DMS 273 (cell line): ENCODE measurements around the gene COL5A2.

Experiments used
- DNase-seq: peaks from one replicate; lab custom pipeline; 2025; ENCODE audit not compliant: unreplicated experiment; lab: John Stamatoyannopoulos, UW

Gene COL5A2

DNA sequence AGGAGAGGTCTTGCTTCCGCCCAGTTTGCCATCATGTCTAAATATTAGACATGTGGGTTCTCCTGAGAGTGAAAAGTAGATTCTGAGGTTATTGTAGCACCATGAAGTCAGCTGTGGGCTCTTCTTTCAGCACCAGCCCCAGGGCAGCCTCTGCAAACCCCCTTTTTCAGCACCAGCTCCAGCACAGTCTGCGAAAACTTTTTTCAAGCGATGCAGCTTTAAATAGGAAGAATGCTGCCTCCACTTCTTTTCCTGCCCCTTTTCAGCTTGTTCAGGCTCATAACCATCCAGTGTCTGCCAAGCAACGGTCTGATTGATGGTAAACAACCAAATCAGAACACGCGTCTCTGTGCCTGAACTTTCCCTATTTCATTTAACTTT, at the start of gene COL5A2:
Gene COL5A2 (minus strand): TSS at position 192 of the 381 bp plus-strand sequence. CDS start 157 bp downstream, at position 35.
- peak; percentile 73 for DNase-seq

DNA sequence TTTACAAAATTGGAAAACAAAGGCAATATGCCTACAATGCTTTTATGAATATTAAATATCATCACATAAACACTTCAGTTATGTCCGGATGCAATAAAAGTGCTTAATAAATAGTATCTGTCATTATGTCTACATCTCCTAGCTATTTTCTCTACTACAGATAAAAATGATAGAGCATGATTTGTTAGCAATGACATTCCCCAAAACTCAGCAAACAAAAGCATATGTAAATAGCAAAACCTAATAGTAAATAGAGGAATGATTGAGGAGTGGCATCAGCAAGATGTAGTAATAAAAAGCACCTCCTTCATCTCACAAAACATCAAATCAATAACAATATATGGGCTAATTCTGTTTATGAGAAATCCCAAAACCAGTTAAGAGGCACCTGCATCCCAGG, 46.5 kb upstream of the COL5A2 start:
- DNase-seq: no peak

DNA sequence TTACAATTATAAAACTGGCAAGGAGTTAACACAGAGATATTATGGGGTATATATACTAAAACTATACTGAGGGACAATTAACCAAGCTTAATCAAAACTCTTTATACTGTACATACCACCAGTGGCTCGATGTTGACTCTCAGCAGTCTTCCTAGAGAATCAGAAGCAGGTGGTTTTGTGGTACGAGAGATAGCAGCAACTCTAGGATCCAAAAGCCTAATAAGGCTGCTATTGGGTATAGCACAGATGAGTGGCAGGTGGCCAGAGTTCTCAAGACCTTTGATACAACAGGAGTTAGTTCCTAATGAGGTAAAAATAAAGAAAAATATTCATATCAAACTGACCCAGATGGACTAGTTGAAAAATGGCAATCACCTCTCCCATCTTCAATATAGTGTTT, 45.5 kb upstream of the COL5A2 start:
- DNase-seq: no peak

DNA sequence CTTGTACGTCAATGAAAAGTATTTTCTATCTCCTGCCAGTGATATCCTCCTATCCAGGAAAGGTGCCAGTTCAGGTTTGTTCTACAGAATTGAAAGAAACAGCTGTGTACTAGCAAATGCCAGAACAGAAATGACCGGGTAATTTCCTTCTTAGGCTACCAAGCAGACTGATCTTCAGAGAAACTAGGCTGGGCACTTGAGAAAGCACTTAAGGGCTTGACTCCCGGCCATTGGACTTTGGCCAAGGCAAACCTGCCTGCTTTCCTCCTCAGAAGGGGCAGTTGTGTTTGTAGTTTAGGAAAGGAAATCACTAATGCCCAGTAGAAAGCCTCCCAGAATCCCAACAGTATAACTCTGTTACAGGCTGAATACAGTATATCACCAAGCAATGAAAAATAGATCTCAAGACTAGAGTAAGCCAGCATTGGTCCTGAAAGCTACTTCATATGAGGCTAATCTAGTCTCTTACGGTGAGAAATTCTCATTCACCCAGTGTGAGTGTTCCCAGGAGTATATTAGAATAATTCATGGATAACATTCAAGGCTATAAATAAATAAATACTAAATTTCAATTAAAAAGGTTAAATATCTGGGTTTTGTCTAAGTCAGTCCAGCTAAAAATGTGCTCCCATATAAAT, 43.0 kb upstream of the COL5A2 start:
- peak; percentile 30 for DNase-seq

DNA sequence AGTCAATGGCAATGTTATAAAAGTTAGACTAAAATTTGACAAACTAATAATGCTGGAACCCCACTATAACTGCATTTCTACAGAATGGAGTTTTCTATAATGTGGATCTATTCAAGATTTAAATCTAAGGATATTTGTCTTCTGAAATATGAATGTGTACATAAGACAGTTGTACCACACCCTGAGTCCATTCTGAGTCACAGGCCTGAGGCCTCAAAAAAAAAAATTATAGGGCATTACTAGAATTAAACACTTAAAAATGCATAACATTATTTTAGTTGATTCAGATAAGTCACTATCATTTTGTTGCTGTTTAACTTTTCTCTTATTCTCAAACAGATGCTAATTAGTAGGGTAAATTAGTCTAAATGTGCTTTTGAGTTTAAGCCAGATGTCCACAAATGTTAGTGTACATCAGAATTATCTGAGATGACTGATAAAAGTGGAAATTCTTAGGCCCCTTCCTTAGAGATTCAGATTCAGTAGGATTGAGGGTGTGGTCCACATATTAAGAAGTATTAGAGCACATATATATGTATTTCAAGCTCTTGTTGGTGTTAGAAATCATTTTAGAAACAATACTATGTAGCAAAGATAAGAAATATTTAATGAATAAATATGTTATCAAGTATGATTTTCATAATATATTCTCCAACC, 42.4 kb upstream of the COL5A2 start:
- no peak for DNase-seq

DNA sequence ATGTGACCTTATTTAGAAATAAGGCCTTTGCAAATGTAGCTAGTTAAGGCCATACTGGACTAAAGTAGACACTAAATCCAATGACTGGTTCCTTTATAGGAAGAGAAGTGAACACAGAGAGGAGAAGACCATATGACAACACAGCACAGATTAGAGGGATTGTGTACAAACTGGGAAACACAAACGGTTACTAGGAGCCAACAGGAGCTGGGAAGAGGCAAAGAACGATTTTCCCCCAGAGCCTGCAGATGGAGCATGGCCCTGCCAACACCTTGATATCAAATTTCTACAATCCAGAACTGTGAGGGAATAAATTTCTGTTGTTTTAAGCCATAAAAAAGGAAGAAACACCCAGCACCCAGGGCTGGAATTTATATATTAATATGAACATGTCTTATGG, 38.7 kb upstream of the COL5A2 start:
- DNase-seq: peak; percentile 5

DNA sequence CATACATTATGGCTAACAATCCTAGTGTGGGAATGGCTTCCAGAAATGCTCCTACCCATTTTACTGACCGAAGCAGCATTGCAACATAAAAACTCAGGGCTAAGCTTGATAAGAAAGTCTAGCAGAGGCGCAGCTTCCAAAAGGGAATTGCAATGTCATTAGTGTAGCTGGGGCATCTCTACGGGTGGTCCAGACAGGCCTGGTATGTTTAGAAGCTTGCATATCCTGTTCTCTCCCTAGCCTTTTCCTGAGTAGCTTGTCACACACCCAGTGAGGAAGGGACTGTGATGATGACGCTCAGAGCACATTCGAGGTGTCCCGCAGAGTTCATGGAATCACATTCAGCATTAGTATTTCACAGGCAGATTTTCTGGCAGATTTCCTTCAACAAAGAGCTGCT, 38.0 kb upstream of the COL5A2 start:
- no peak for DNase-seq

DNA sequence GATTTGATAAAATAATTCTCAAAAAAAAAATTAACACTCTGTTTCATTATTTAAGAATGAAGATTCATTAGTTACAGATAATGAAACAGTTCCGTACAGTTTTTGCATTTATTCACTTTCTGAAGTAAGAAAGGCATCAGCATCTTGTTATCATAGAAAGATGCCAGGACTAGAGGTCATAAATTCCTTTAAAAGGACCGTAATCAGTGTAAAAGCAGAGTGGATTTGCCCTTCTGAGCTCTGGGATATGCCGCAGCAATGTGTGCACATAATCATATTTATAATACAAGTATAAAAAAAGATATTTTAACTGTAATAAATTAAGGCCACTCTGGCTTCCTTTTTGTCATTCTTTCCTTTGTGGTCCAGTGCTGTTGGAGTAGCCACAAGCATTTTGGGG, 37.5 kb upstream of the COL5A2 start:
- no peak for DNase-seq

DNA sequence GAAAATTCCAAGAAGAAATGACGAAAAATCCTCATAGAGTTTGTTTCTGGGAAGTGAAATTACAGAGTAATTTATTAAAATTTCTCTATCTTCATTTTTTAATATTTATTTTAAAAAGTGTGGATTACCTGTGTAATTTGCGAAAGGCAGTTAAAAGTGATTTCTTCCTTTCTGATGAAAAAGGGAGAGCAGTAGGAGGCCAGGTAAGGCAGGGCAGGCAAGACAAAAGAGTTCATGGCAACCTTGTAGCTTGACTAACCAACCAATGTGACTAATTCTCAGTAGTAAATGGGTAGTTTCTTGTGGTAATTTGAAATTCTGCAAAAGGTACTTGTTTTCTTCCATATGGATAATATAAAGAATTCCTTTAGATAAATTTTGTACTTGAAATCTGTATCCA, 34.9 kb upstream of the COL5A2 start:
- no peak for DNase-seq

DNA sequence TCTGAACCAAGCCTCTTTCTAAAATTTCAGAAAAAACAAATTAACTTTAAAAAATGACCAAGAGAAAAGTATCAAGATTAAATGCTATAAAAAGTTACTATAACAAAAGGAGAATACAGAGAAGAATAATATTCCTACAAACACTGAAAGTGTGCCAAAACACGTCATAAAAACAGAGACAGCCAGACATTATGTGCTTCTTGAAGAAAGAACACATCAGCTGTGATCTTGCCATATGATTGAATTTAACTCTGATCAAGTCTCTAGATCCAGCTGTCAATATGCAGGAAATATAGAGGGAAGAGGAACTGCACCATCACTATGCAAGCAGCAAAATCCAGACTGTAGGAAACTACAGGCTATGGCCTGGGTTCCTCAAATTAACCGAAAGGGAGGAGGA, 33.7 kb upstream of the COL5A2 start:
- DNase-seq: no peak

DNA sequence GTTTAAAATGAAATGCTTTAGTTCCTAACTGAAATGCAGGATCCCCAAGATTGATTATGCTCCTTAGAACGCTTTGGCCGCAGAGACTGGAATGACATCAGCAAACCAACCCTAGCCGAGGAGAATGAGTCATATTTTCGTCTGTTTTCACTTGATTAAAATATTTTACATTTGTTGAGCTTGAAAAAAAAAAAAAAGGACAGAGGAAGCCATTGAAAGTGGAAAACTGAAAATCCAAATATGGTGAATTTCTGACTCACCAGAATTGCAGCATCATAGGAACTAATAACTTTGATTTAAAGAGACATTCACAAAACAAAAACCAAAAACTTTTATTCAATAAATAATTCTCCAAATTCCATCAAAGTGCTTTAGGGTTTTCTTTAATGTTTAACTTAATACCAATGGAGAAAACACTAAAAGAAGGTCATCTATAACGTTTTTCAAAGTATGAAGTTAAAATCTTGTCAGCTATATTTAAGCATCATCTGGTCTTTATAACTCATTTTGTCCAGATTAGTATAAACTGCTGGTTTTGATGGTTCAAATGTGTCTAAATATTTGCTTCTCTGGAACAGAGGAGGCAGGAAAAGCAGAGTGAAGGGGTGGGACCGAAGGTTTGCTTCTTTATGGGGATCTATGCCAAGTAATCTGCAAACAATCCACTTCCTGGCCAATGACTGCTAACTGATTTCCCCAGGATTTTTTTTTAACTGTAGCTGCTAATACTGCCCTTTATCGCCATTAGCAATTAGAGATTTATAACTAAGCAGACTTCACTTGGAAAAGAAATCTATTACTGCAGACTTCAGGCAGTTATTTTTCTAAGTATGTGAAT, 30.9 kb upstream of the COL5A2 start:
- DNase-seq: peak; percentile 27

DNA sequence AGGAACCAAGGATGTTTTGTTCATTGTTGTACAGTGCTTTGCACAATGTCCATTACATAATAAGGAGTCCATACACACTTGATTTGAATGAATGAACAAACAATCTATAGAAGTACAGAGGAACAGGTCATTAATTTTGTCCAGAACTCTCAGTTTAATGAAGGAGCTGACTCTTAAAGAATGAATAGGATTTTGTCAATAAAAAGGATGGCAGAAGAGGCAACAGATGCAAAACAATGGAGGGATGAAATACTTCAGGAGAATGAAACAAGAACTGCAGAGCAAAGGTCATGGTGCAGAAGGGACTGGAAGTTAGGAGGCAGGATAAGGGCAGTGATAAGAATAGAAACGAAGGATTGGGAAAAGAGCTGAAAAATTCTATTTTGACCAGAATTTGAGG, 28.7 kb upstream of the COL5A2 start:
- DNase-seq: no peak

DNA sequence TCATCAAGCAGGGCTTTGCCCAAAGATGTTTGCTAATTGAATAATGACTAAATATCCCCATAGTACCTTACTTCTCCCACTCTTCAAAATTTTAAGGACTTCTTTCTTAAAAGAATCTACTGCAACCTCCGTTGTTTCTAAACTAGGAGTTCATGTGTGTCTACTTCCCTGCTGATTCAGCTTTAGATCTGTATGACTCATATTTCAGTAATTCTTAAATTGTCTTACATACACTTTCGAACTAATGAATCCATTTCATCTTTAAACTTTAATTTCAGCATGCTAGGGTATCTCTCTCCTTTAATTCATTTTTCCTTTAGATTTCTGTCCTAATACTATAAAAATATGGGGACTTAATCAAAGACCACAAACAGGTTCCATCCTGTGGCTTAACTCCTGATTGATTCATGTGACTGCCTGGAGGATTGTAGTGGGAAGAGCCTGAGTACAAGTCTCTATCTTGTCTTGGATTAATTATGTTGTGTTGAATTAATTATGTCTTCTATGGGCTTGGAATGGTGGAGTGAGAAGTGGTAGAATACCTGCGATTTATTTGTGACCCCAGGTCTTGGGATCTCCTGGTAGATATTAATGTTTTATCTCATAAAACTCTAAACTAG, 24.9 kb upstream of the COL5A2 start:
- DNase-seq: no peak

DNA sequence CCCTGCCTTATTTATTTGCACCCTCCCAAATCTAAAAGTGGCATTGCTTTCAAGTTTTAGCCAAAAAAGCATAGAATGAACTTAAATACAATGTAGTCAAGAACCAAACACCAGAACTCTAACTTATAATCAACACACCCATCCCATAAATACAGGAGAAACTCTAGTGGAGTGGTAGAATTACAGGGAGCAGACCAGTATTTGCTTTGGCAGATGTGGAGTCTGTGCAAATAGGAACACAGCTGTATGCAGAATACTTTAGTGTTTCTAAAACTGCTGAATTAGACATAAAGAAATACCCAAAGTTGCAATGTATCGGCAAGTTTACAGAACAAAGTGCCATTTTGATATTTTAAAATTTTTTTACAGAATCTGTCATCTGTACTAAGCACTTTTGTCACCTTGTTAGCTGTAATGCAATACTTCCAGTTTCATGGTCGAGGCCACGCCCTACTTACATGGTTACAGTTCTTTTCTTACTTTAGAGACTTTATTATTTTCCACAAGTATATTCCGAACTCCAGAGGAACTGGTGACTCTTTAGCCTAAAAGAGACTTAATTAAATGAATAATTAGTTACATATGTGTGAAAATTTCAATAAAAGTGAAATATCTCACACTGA, 23.7 kb upstream of the COL5A2 start:
- DNase-seq: no peak

DNA sequence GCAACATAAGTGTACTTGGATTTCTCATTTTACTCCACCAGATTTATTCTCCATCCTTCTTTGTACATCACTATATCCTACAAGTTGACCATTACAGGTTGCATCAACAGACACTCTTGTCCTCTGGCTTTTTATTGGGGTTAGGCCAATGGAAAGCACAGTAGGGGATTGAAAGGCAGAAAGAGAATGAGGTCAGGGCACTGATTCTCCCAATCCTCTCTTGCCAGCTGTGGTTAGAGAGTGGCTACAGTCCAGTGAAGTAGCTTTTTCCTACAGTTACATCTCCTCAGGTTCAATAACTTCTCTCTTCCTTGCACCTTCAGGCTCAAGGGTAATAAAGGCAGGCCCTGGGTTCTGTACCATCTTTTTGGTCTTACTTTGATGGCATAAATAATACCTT, 20.2 kb upstream of the COL5A2 start:
- DNase-seq: no peak

DNA sequence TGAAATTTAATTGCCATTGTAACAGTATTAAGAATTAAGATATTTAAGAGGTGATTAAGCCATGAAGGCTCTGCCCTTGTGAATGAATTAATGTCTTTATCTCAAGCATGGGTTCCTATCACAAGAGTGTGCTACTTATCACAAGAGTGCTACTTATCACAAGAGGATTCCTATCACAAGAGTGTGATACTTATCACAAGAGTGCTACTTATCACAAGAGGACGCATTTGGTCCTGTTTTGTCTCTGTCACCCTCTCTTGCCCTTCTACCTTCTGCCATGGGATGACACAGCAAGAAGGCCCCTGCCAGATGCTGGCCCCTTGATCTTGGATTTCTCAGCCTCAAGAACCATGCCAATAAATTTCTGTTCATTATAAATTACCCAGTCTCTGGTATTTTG, 13.2 kb upstream of the COL5A2 start:
- no peak for DNase-seq

DNA sequence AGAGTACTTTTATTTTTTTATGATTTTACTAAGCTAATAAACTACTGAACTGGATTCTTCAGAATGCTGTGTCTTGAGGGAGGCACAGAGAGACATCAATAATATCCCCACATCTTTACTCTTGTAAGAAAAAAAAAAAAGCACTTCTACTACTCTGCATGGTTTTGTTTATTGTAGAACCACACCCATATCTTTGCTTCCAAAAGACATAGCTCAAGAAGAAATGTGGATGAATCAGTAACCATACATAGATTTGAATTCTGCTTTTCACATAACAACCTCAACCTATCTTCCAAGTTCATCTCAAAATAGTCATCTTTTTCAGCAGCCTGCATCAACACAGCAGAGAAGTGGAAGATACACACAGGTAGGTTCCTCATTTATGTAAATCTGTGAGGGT, 12.2 kb upstream of the COL5A2 start:
- no peak for DNase-seq

DNA sequence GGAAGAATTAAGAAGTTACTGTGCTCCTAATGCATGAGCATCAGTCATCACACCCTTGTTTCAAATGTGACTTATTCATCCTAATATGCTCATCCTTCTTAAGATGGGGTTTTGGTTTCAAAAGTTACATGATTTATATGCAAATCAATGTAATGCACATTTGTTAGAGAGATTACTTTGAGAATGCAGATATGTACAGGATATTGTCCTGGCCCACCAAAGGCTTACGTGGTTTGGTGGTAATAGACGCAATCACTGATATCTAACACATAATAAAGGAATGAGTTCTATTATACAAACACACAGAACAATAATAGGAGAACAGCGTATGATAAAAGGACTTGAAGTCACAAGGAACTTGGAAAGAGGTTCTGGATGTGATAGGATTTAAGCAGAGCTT, 11.1 kb upstream of the COL5A2 start:
- no peak for DNase-seq

DNA sequence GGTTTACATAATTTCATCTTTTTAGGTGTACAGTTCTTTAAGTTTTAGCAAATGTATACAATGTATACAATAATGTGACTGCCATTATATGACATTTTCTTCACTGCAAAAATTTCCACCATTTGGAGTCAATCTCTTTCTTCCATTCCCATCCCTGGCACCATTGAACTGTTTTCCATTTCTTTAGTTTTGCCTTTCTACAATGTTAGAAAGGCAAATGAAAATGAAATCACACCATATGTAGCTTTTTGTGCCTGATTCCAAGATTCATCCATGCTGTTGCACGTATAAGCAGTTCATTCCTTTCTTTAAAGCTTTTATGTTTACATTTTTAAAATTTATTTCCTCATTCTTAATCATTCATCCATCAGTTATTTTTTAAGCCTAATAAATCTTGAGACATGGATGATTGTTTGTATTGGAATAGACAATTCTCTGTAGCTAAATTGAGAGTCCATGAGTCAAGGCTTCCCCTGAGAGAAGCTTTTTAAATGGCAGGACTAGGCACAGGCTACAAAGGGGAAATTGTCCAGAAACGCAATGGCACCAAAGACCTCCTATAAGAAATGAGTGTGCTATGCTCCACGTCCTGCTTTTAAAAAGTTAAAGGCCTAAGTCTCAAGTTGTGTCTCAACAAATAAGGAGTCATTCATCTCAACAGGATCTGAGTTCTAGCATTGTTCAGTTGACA, 8.7 kb upstream of the COL5A2 start:
- no peak for DNase-seq

DNA sequence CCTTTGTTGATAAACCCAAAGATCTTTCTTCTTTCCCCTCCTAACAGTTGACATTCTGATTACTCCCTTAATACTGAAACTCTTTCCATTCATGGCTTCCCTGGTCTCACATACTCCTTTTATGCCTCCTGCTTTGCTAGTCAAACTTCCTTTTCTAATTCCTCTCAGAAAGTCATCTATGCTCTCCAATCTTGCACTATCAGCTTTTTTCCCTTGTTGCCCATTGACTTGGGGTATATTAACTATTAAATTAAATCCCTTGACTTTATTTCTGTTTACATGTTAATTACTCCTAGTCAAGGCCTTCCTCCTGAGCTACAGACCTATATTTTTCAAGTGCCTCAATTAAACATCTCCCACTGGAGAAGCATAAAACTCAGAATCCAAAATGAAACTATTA, 3.6 kb upstream of the COL5A2 start:
- no peak for DNase-seq

DNA sequence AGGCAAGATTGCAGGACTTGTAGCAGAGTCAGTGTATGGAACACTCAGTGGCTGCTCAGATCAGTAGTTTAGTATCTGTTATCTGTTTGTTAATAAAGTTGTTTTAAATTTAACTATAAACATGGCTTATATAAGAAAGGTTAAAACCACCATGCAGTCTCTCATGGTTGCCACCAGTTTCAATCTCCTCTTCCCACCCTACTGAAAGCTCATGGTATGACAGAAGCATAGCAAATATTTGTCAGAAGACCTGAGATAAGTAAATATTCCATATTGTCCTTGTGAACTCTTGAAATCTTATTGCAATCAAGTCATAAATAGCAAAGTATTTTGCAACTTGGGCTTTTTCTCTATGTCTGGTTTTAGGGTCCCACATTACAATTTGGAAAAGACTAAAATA, 2.1 kb upstream of the COL5A2 start:
- DNase-seq: no peak
